Spleen (tissue), 7 donors: ENCODE measurements around the gene SLC6A7.

ENCODE experiments used
- POLR2A ChIP-seq, 3 donors: fragments of 450-650 bp; IDR thresholded peaks; one replicate each; pipeline ENCODE4 v1.5.1; 2017; ENCODE audit warnings: antibody characterized with exemption in 3 of 3, mild to moderate bottlenecking in 1 of 3
- TF ChIP-seq, protein P1 (sequence below), 11 experiments: fragments of 200-600 bp in 7 of 11; fragments of 450-650 bp in 4 of 11; sonication (generic) in 4 of 11; IDR thresholded peaks in 8 of 11; conservative IDR thresholded peaks in 3 of 11; 1 replicate in 7 of 11; 2 replicates in 4 of 11; pipeline versions ENCODE4 v1.4.0 to v1.8.0; 2016 to 2021; ENCODE audit warnings: antibody characterized with exemption in 11 of 11, inconsistent platforms in 4 of 11, mild to moderate bottlenecking in 1 of 11
- donor health status: DM: no; HTN: no; CAD: no; lungs with moderate emphysema.
- donor health status: DM: no; HTN: no; CAD: no.
- donor health status: DM: no; HTN: no; CAD: no.

- TF ChIP-seq, protein P1, sequence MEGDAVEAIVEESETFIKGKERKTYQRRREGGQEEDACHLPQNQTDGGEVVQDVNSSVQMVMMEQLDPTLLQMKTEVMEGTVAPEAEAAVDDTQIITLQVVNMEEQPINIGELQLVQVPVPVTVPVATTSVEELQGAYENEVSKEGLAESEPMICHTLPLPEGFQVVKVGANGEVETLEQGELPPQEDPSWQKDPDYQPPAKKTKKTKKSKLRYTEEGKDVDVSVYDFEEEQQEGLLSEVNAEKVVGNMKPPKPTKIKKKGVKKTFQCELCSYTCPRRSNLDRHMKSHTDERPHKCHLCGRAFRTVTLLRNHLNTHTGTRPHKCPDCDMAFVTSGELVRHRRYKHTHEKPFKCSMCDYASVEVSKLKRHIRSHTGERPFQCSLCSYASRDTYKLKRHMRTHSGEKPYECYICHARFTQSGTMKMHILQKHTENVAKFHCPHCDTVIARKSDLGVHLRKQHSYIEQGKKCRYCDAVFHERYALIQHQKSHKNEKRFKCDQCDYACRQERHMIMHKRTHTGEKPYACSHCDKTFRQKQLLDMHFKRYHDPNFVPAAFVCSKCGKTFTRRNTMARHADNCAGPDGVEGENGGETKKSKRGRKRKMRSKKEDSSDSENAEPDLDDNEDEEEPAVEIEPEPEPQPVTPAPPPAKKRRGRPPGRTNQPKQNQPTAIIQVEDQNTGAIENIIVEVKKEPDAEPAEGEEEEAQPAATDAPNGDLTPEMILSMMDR (IDR thresholded peaks at IDR 0.05 in 8 of 11, conservative IDR thresholded peaks at IDR 0.05 in 3 of 11), result no peak
- no peak for TF ChIP-seq POLR2A (IDR thresholded peaks at IDR 0.05)
These were observed 6.7 kb downstream of the SLC6A7 start for GRCh38 chr5:150196514-150196913.
